GM19324 (cell line): ENCODE results near the gene FADS1.

Experiments
- ATAC-seq: cut with Tn5 transposase; IDR thresholded peaks from one replicate; pipeline ENCODE4 v1.9.1; 2021; ENCODE audit warnings: mild to moderate bottlenecking, moderate library complexity; ENCODE audit not compliant: unreplicated experiment, low FRiP score

Gene FADS1

DNA sequence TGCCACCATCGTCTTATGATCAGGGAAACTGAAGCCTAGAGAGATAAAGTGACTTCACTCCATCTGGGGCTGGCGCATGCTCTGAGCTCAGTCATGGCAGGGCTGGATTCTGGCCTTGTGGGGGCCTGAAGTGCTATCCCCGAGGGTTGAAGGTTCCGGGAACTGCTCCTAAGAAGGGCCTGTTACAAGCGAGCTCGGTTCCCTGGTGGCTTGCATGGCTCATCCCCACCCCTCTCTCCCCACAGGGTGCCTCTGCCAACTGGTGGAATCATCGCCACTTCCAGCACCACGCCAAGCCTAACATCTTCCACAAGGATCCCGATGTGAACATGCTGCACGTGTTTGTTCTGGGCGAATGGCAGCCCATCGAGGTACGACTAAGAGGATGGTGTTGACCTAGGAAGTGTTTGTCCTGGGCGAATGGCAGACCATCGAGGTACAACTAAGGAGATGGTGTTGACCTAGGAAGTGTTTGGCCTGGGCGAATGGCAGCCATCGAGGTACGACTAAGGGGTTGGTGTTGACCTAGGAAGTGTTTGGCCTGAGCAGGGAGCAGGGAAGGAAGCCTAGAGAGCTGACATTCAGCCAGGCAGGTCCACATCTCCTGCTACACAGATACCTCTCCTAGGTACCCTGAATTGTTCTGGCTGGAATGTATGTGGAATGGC is 31.2 kb upstream of the FADS1 start:
- ATAC-seq, result no peak

DNA sequence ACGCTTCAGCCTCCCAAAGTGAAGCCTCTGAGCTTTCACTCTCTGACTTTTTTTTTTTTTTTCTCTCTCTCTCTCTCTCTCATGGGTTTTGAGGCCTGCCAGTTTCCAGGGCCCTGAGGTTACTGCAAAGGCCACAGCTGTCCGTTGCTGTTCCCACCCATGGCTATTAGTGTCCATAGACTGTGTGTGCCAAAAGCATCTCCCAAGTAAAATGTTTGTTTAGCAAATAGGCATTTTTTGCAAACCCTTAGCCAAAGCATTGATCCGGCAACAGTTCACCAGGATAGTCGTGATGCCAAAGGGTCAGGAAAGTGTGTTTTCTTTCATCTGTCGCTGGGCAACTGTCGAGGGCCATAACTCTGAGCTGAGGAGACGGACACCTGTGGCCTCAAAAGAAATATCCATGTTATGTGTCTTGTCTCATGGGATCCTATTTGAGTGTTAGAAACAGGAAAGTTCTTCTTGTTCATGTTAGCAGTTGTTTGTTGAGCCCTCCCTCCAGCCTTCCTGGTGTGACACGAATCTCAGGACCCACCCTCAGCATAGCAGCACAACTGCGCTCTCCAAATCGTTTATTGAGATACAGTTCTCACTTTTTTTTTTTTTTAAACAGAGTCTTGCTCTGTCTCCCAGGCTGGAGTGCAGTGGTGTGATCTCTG is 29.7 kb upstream of the FADS1 start:
- ATAC-seq, result no peak

DNA sequence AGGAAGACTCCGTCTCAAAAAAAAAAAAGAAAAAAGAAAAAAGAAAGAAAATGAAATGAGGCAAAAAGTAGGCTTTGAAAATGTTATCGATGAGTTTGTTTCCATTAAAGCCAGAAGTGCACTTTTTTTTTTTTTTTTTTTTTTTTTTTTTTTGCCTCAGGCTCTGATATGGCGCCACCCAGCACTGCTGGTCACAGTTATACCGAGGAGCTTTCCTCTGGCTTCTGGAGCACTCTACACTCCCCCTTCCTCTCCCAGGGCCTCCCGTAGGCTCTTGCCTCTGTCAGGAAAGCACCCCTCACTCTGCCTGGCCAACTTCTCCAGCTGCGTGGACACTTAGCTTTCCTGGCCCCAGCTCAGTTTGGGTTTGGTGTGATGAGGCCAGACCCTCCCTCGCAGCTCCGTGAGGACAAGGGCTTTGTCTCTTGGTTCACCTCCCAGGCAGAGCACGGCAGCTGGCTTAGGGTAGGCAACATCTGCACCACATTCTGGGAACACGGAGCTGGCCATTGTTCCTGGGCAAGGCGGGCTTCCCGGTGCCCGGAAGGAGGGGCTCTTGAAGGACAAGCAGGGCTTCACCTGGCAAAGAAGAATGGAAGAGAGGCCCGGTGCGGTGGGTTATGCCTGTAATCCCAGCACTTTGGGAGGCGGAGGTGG is 28.2 kb upstream of the FADS1 start:
- ATAC-seq, result no peak

DNA sequence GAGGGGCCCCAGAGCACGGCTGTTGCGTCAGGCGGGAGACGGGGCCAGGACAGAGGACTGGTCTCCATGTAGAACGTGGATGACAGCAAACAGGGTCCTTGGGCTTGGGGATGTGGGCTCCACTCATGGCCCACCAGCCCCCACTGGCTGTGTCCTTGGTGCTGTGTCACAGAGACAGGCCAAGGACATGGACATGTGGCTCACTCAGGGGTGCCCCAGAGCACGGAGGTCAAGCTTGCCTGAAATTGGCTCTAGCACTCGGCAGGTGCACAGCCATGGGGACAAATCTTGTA is 25.7 kb upstream of the FADS1 start:
- no peak for ATAC-seq

DNA sequence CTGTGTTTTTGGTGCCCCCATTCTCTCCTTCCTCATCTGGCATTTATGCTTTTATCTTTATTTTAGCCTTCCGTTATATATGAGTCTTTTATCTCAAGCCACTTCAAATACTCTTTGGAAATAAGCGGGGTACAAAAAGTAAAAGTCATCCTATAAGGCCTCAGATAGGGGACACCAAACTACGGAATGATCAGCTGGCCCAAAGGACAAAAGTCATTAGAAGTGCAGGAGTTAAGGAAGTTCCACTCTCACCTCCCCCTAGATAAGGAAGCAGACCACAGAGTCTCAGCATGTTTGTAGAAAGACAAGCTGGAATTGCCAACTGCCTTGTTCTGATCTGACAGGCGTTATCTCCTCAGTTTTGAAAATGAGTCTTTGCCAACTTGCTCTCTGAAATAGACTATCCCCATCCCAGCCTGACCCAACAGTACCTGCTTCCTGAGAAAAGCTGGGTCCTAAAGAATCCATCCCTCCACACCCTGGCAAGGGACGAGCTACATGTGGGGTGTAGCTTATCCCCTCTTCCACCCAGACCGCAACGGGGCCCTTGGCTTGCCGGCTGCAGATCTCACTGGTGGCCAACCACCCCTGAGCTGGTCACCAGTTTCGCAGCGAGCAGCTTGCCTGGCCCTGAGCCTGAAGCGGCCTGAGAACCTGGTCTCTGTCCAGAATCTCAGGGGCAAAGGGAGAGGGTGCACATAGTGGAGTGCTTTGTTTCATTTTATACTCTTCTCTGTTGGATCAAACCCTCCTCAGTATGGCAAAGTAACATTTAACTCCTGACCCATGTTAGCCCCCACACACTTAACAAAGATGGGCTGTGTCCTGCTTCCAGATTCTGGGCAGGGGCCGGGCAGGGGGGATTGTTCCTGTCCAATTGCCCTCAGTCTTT is 25.1 kb upstream of the FADS1 start:
- ATAC-seq, result no peak

DNA sequence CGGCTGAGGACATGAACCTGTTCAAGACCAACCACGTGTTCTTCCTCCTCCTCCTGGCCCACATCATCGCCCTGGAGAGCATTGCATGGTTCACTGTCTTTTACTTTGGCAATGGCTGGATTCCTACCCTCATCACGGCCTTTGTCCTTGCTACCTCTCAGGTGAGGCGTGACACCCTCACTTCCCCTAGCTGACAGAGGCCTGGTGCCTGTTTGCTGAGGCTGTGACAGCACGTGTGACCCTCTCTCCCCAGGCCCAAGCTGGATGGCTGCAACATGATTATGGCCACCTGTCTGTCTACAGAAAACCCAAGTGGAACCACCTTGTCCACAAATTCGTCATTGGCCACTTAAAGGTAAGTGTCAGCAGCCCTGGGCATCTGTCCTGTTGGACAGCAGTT is 23.6 kb upstream of the FADS1 start:
- ATAC-seq, result no peak

DNA sequence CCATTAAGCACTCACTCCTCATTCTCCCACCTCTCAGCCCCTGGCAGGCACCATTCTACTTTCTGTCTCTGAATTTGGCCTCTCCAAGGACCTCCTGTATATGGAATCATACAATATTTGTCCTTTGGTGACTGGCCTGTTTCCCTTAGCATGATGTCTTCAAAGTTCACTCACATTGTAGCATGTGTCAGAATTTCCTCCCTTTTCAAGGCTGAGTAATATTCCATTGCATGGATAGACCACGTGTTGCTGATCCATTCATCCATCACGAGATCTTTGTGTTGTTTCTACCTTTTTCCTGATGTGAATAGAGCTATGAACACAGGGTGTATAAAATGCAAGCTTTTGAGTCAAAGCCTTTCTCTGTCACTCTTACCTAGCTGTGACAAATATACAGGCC is 22.9 kb upstream of the FADS1 start:
- no peak for ATAC-seq

DNA sequence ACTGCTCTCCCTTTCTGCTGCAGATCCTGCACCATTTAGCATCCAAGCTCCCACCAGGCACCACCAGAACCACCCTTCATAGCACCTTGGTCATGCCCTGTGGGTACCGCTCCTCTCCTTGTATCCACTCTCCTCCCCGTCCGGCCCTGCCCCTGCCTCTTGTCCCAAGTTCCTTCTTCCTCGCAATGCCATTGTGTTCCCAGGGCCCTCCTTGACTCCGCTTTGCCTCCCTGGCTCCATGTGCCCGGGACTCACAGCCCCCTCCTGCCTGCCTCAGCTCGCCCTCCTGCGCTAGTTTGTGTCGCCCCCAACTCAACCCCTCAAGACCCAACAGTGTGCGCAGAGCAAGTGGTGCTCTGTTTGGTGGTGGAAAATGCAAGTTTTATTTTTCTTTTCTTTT is 22.1 kb upstream of the FADS1 start:
- no peak for ATAC-seq

DNA sequence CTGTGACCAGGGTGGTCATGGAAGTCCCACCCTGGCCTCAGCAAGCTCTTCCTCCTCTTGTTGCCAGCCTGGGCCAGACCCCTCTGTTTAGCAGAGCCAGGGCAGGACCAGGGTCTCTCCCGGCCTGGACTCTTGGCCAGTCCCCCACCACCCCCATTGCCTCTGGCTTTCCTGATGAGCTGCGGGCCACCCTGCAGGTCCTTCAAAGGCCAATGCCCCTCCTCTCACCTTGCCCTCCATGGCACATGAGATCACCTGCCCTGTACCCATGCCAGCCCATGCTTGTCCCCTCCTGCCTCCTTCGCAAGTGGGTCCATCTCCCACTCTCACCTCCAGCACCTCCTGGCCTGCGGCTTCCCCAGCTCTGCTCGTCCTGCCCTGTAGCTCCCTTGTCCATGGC is 21.7 kb upstream of the FADS1 start:
- ATAC-seq, result no peak

DNA sequence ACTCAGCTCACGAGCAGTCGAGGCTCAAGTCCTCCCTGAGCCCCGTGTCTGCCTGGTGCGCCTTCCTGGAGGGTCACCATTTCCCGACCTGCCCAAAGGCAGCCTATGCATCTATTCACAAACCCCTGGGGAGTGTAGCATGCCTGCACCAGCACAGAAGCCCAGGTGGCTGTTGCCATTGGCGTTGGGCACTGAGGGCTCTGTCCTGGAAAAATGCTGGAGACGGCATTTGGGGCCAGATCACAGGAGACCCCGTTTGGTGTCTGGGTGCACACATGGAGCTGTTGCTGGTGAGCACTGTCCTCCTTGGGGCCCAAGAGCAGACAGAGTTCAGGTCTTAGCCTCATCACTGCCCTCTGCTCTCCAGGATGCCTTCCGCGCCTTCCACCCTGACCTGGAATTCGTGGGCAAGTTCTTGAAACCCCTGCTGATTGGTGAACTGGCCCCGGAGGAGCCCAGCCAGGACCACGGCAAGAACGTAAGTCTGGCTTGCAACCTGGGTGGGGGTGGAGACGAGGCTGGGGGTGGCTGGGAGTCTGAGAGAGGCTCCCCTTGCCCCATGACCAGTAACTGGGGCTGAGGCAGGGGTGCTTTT is 20.7 kb upstream of the FADS1 start:
- ATAC-seq, result no peak

DNA sequence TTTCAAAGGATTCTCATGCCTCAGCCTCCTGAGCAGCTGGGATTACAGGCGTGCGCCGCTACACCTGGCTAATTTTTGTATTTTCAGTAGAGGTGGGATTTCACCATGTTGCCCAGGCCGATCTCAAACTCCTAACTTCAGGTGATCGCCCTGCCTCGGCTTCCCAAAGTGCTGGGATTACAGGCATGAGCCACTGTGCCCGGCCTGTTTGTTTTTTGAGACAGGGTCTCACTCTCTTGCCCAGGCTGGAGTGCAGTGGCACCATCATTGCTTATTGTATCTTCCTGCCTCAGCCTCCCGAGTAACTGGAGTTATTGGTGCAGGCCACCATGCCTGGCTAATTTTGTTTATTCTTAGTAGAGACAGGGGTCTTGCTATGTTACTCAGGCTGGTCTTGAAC is 19.4 kb upstream of the FADS1 start:
- no peak for ATAC-seq

DNA sequence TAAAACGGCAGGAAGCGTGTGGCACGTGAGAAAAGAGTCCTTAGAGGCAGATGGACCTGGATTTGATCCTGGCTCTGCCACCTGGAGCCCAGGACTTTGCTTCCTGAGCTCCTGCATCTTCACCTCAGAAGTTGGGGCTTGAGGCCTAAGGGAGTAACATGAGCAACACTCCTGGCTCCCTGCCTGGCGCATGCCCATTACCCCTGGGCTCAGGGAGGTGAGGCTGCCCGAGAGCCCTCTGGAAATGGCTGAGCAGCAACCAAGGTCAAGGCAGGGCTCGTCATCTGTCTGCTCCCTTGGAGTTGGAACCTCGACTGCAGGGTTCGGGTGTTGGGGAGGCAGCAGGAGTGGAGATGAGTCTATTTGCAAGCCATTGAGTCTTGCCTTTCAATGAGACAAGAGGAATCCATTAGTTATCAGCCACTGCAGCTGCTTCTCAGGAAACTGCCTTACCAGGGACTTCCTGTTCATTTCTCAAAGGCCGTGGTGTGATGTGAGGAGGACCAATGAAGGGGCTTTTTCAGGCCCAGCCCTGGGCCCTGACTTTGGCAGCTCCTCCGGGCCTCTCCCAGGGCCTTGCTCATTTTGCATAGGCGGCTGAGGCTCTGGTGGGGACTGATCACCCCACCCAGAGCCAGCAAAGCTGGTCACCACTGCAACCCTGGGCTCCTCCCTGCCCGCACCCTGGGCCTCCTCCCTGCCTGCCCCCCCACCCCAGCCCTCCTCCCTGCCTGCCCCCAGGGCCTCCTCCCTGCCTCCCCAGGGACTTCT is 17.7 kb upstream of the FADS1 start:
- peak; percentile 57 for ATAC-seq

DNA sequence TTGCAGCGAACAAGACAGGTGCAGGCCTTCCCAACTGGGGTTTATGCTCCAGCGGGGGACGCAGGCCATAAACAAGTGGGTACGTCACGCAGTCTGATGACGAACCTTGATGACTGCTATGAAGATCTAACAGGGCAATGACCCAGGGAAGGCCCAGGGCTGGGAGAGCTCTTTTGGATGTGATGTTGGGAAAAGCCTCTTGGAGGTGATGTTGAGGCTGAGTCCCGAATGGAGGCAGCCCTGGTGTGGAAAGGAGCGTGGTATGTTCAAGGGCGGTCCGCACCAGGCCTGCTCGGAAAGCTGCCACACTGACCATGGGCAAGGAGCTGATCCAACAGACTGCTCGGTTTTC is 17.1 kb upstream of the FADS1 start:
- ATAC-seq, result no peak

DNA sequence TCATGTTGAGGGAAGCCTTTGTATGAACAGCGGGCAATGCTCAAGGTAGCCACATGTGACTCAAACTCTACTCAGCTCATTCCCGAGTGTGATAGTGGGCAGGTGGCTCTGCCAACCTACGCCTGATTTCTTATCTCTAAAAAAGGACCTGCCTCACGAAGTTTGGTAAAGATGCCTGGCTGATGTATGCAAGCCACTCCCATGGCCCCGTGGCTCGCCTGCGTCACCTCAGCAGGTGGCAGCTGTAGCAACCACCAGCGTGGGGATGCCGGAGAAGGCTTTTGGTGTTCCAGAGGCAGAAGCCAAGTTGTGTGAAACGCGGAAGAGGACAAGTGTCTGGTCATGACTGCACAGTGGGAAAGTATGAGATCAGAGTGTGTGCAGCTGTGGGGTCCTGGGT is 16.7 kb upstream of the FADS1 start:
- no peak for ATAC-seq

DNA sequence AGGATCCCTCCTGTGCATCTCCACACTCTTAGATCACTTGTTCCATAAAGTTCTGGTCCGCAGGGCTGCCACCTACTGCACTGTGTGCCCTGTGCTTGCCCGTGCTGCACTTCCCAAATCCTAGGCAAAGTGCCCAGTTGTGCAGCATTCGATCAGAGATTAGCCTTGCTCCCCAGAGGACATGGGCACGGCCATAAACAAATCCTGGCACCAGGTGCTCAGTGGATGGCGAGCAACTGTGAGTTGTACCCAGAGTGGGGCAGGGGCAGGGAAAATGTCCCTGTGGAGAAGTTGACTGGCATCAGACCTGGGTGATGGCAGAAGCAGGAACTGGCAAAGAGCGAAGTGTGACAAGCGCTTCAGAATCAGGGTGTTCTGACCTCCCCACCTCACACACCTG is 16.0 kb upstream of the FADS1 start:
- ATAC-seq, result no peak

DNA sequence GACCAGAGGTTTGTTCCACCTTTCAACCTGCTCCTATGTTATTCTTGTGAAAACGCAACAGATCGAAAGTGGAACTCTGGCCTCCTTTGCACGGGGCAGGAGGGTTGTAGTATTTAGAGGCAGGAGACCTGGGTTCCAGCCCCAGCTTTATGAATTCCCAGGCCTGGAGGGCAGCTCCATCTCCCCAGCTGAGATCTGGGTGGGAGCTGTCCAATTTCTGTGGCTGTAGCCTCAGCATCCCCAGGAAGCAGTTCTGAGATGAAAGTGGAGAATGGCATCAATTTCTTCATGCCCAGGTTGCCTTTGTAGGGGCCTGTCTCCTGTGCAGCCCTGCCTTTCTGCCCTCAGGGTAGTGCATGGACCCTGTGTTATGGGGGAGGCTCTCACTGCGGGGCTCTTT is 15.4 kb upstream of the FADS1 start:
- no peak for ATAC-seq

DNA sequence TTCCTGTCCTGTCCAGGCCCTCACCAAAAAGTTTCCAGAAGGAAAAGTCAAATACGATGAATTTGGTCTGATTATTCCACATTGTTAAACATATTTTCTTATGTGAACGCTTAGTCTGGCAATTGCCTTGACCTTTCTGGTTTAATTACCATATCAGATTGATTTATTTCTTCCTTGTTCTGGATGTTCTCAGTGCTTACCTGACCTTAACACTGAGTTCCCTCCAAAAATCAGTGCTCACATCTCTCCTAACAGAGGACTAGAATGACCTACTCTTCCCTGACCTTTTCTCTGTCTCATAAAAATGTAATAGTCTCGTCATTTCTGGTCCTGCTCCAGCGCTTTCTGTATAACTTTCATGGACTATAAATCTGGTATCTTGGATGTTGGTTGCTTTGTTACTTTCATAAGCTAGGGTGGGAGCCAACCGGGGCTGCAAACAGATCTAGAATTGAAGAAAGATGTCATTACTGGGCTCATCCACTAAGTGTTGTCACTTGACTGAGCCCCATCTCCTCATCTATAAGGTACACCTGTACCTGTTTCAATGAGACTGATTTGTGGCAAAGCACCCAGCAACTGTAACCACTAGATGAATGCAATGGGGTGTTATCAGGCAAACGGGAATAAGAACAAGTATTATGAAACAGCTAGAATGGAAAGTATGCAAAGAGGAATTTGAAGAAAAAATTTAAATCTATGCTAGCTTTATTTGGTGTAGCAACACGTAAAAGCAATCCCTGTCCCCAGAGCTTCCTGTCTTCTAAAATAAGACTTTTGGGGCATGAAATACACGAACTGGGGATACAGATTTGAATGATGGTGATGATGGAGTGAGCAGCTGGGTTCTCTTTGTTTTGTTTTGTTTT is 13.7 kb upstream of the FADS1 start:
- no peak for ATAC-seq

DNA sequence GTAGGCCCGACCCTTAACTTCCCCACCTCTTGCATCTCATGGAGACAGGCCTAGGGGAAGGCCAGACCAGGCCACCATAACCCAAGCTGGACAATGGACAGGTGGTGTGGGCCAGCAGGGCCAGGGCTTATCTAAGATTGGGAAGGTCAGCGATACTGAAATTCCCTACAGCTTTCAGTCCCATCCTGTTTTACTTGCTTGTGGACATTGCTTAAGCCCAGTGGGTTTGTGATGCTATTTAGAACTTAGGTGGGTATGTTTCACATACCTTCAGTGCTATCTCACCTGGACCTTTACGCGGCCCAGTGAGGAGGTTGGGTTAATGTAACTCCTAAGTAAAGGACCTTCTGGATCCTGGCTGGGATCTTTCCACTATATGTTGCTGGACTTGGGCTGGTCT is 13.0 kb upstream of the FADS1 start:
- no peak for ATAC-seq

DNA sequence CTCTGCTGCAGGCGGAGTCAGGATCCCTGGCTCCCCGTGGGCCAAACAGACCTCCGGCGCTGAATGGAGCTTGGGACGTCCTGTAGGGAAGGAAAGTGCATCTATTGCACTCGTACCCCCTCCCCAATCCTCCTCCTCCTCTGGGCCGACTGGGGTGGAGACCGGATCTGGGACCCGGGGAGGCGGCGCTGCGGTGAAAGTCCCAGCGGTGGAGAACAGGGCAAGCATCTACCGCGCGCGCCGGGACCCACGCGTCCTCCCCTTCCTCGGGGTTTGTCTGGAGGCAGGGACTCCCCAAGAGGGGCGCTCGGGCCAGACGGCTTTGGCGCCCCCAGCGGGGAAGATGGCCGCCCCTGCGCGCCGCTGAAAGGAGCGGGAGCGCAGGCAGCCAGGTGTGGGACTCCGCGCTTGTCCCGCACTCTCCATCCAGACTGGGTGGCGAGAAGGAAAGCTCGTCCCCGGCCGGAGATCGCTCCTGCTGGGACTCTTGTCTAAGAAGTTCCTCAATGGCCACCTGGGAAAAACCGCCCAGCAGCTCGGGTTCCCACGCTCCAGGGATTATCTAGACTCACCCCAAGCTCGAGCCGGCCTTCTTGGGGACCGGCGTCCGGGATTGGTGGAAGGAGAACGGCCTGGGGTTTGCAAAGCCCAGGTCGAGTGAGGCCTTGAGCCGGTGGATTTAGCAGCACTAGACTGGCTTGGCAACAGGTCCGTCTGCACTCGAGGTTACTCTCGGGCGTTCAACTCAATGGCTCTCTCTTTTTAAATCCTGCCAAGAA is 12.0 kb upstream of the FADS1 start:
- peak; percentile 24 for ATAC-seq
